Mucosa of descending colon (tissue), 3 donors: ENCODE data around the gene C20orf173. TPM values are rescaled to one million over a fixed set of nuclear protein-coding genes. Genes with fewer than 3 reads are reported as not detected.
A peak's percentile ranks its signal among the peaks of the same experiment; 100 is the strongest.
"Not testable (repeated sequence)": the region's sequence is repeated elsewhere in the genome, so short reads cannot be mapped to it uniquely, and the experiment has no call there.

Experiments
- ATAC-seq: fragments of 200-7000 bp; cut with Tn5 transposase; one replicate; pipeline ENCODE4 v1.9.1; 2020; ENCODE audit warnings: mild to moderate bottlenecking, moderate library complexity
- DNase-seq, 3 donors: peaks; one replicate each; pipeline ENCODE4 v3.0.0-alpha.2; 2020
- H3K36me3 ChIP-seq: fragments of 200-600 bp; one replicate; pipeline ENCODE4 v1.8.0; 2021; ENCODE audit warnings: low read depth, mild to moderate bottlenecking
- H3K4me1 ChIP-seq: fragments of 200-600 bp; one replicate; pipeline ENCODE4 v1.8.0; 2021; ENCODE audit warnings: low read depth, mild to moderate bottlenecking
- H3K4me3 ChIP-seq: fragments of 200-600 bp; one replicate; pipeline ENCODE4 v1.8.0; 2021; ENCODE audit warnings: mild to moderate bottlenecking
- H3K9me3 ChIP-seq: fragments of 200-600 bp; one replicate; pipeline ENCODE4 v1.8.0; 2021; ENCODE audit warnings: mild to moderate bottlenecking
- intact Hi-C, 2 donors: fragments of 100-400 bp; cut with DNase I in 1 of 2; cut with micrococcal nuclease in 1 of 2; formaldehyde crosslinking; loops; one replicate each; pipeline versions ENCODE4 v1.11.0 to v1.11.1; 2022; cut with DNase I, micrococcal nuclease
- total RNA-seq, 3 donors: library from RNA; stranded (reverse); fragmentation: NEBNext Ultra II Directional in 2 of 3; extraction: Animal tissue kit (Norgen Biotek cat#: 25700) in 2 of 3; gene quantifications; one replicate each; pipeline versions ENCODE4 v1.2.1 to v1.2.4, GENCODE V29; 2021 to 2023
- TF ChIP-seq, protein P1 (sequence below): fragments of 200-600 bp; IDR thresholded peaks from one replicate; pipeline ENCODE4 v1.8.0; 2022; ENCODE audit warnings: antibody characterized with exemption, mild to moderate bottlenecking
- donor health status: DM: no; HTN: no; CAD: no; lungs with moderate emphysema.
- donor health status: DM: no; HTN: no; CAD: no.
- donor health status: DM: no; HTN: yes; CAD: no.

The C20orf173 gene
- total RNA-seq, 3 donors from 2014 or later, result not detected

DNA sequence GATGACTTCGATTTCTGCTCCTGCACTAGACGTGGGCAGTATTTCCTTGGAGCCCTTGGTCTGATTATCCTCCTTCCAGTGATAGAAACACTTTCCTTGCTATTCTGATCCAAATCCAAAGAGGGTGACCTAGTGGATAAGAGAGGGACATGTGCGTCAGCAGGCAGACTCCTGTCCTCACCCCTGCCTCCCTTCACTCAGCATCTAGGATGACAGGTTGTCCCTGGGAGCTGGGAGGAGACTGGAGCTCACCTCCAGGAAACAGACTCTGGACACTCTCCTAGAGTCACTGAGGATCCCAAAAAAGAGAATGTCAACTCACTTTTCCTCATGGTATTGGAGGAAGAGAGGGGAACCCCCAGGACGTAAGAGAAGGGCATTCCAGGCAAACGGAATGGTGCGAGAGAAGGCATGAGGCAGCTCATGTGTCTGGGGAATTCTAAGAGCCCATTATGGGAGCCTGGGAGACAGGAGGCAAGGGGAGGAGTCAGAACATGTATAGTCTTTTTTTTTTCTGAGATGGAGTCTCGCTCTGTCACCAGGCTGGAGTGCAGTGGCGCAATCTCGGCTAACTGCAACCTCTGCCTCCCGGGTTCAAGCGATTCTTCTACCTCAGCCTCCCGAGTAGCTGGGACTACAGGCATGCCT lies 2.2 kb downstream of the C20orf173 start:
- no peaks in the 10 kb centered on the region for H3K4me1 ChIP-seq
- ATAC-seq, result no peak
- intact Hi-C loops, result no loop called here
- H3K36me3 ChIP-seq, result no peaks in the 10 kb centered on the region
- no peak for DNase-seq
- H3K9me3 ChIP-seq, result no peaks in the 10 kb centered on the region
- no peak overlapping the region for H3K4me3 ChIP-seq
- TF ChIP-seq, protein P1, sequence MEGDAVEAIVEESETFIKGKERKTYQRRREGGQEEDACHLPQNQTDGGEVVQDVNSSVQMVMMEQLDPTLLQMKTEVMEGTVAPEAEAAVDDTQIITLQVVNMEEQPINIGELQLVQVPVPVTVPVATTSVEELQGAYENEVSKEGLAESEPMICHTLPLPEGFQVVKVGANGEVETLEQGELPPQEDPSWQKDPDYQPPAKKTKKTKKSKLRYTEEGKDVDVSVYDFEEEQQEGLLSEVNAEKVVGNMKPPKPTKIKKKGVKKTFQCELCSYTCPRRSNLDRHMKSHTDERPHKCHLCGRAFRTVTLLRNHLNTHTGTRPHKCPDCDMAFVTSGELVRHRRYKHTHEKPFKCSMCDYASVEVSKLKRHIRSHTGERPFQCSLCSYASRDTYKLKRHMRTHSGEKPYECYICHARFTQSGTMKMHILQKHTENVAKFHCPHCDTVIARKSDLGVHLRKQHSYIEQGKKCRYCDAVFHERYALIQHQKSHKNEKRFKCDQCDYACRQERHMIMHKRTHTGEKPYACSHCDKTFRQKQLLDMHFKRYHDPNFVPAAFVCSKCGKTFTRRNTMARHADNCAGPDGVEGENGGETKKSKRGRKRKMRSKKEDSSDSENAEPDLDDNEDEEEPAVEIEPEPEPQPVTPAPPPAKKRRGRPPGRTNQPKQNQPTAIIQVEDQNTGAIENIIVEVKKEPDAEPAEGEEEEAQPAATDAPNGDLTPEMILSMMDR, result no peak

DNA sequence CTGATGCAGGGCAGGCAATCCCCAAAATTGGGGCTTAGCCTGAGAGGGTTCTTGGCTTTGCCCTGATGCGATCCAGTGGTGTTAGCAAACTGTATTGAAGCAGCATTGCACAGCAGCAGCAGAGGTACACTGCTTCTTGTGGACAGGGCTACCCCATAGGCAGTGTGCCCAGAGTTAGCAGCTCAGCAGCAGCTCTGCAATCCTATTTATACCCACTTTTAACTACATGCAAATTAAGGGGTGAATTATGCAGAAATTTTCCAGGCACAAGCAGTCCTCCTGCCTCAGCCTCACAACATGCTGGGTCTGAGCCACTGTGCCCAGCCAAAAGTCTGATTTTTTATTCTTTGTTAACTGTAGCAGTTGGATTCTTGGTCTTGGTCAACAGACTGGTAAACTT lies 3.8 kb downstream of the C20orf173 start:
- no peak overlapping the region for H3K4me3 ChIP-seq
- DNase-seq, result no peak
- intact Hi-C loops, result no loop called here
- no peaks in the 10 kb centered on the region for H3K9me3 ChIP-seq
- TF ChIP-seq, protein P1, result no peak
- no peaks in the 10 kb centered on the region for H3K36me3 ChIP-seq
- H3K4me1 ChIP-seq, result no peaks in the 10 kb centered on the region
- no peak for ATAC-seq

DNA sequence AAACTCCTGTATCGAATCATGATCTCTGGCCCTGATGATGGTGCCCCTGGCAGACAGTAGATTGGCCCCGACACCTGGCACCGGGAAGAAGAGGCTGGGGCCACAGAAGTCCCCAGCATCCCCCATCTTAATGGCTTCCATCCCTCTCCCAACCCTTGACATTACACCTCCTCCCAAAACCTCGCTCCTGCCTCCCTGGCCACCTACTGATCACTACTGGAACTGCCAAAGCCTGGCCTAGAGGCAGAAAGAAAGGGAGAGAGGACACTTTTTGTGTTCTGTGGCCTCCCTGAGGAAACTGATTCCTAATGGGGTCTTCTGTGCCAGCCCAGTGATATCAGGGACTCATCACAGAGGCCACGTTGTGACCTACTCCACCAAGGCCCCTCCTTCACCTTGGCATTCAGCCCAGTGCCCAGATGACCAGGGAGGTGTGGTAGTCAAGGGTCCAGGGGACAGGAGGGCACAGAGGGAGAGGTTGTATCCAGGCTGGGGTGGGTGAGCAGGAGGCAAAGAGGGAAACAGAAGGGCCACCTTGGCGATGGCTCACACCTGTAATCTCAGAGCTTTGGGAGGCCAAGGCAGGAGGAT lies 6.1 kb downstream of the C20orf173 start:
- Histone ChIP-seq H3K4me3 (no peak overlapping the region), H3K4me1 (no peaks in the 10 kb centered on the region), H3K9me3 (no peaks in the 10 kb centered on the region), H3K36me3 (no peaks in the 10 kb centered on the region)
- TF ChIP-seq, protein P1, result no peak
- DNase-seq (no peak), ATAC-seq (peak; percentile 60)
- intact Hi-C loops, result no loop called here

DNA sequence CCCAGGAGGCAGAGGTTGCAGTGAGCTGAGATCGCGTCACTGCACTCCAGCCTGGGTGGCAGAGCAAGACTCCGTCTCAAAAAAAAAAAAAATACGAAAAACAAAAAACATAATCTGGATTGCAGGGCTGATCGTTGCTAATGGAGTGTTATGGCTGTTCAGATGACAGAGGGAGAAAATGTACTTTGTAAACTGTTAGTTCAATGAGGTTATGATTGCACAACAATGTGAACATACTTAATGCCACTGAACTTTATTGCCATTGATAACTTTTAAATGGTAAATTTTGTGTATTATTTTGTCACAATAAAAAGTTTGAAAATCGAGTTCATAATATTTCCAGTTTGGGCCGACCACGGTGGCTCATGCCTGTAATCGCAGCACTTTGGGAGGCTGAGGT lies 10.5 kb downstream of the C20orf173 start:
- ATAC-seq (no peak), DNase-seq (no peak)
- no peaks in the 10 kb centered on the region for H3K9me3 ChIP-seq
- no peaks in the 10 kb centered on the region for H3K36me3 ChIP-seq
- TF ChIP-seq, protein P1, result no peak
- H3K4me3 ChIP-seq, result no peak overlapping the region
- intact Hi-C loops, result no loop called here
- H3K4me1 ChIP-seq, result no peaks in the 10 kb centered on the region

DNA sequence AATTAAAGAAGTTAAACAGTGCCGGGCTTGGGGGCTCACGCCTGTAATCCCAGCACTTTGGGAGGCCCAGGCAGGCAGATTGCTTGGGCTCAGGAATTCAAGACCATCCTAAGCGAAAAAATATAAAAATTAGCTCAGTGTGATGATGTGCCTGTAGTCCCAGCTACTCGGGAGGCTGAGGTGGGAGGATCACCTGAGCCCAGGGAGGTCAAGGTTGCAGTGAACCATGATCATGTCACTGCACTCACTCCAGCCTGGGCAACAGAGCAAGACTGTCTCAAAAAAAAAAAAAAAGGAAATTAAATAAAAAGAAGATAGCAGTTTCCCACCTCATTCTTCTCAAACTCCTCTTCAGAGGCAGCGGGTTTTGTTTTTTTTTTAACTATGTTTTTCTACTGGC lies 11.7 kb downstream of the C20orf173 start:
- intact Hi-C loops, H3K9me3 ChIP-seq, H3K4me1 ChIP-seq, H3K36me3 ChIP-seq, ATAC-seq, H3K4me3 ChIP-seq, DNase-seq: not testable (repeated sequence)

DNA sequence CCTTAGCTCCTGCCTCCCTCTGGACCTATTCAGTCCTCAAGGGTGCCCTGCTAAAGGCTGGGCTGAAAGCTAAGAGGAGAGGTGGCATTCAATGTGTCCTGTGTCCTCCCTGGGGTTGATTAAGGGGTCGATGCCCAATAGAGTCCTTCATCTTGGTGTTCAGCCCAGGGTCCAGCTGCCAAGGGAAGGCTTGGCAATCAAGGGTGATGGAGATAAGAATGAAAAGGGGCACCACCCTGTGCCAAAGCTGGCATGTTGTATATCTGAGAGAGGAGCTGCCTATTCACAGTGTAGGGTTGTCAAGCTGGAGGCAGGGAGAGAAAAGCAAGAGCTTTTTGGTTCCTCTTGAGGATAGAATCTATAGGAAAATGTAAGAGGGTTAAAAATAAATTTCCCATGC lies 12.3 kb downstream of the C20orf173 start:
- intact Hi-C loops, result no loop called here
- DNase-seq, result no peak

More for the DNA sequence above, 12.3 kb downstream of the C20orf173 start:
- TF ChIP-seq, protein P1, result no peak
- no peak for ATAC-seq
- no peaks in the 10 kb centered on the region for H3K4me1 ChIP-seq
- no peak overlapping the region for H3K4me3 ChIP-seq
- H3K36me3 ChIP-seq, result no peaks in the 10 kb centered on the region
- no peaks in the 10 kb centered on the region for H3K9me3 ChIP-seq
